Effector memory CD4-positive, alpha-beta T cell (primary cell): ENCODE measurements around the gene PDPN.

ENCODE experiments used
- DNase-seq, 3 donors: peaks; one replicate each; pipeline ENCODE4 v3.0.0-alpha.2; 2020
- H3K27ac ChIP-seq: 2 replicates; pipeline ENCODE4 v1.7.0; 2013; ENCODE audit warnings: mild to moderate bottlenecking, low read length, moderate library complexity; ENCODE audit not compliant: insufficient read depth, poor library complexity, severe bottlenecking
- H3K27me3 ChIP-seq: replicated peaks from 2 replicates; pipeline ENCODE4 v1.7.0; 2013; ENCODE audit warnings: mild to moderate bottlenecking, low read length; ENCODE audit not compliant: insufficient read depth, control insufficient read depth, poor library complexity, severe bottlenecking
- H3K36me3 ChIP-seq: 2 replicates; pipeline ENCODE4 v1.7.0; 2013; ENCODE audit warnings: mild to moderate bottlenecking, low read length, moderate library complexity; ENCODE audit not compliant: control insufficient read depth, insufficient read depth
- H3K4me1 ChIP-seq: 2 replicates; pipeline ENCODE4 v1.7.0; 2013; ENCODE audit warnings: low read length, mild to moderate bottlenecking; ENCODE audit not compliant: control insufficient read depth, insufficient read depth, poor library complexity, severe bottlenecking
- H3K4me3 ChIP-seq: 2 replicates; pipeline ENCODE4 v1.7.0; 2013; ENCODE audit warnings: low read length, low read depth, mild to moderate bottlenecking; ENCODE audit not compliant: insufficient read depth, poor library complexity, severe bottlenecking
- H3K9me3 ChIP-seq: 2 replicates; pipeline ENCODE4 v1.7.0; 2013; ENCODE audit warnings: mild to moderate bottlenecking, low read length, moderate library complexity; ENCODE audit not compliant: control insufficient read depth
- total RNA-seq, 3 donors: gene quantifications; one replicate each; lab custom pipeline; 2026; lab: John Stamatoyannopoulos, UW

Gene PDPN, protein sequence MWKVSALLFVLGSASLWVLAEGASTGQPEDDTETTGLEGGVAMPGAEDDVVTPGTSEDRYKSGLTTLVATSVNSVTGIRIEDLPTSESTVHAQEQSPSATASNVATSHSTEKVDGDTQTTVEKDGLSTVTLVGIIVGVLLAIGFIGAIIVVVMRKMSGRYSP
- 0 reads per million in 3 donors for total RNA-seq

DNA sequence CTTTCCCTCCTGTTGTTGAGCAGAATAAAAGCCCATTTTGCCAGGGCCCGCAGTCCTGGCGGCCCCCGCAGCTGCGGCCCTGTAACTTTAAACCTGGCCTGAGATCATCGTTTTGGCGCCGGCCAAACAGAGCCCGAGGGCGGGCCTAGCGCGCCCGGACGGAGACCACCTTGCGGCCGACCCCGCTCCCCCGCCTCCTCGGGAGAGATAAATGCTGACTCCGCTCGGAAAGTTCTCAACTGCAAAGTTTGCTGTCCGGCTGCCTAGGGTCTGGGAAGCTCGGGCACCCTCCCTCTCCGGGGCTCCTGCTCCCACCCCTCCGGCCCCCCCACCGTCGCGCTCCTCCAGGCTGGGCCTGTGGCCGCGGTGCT is at the start of gene PDPN:
Gene PDPN, plus strand, starts transcription at position 238 of the 371 bp plus-strand sequence. CDS start 202 bp downstream, outside the sequence.
- no peaks in the 10 kb centered on the region for H3K4me1 ChIP-seq
- no peaks in the 10 kb centered on the region for H3K36me3 ChIP-seq
- H3K27me3 ChIP-seq: peaks cover 7% of the 10 kb centered on the region
- H3K9me3 ChIP-seq: no peaks in the 10 kb centered on the region
- no peak for DNase-seq
- no peak within 1 kb of the TSS for H3K27ac ChIP-seq
- H3K4me3 ChIP-seq: no peak within 1 kb of the TSS

DNA sequence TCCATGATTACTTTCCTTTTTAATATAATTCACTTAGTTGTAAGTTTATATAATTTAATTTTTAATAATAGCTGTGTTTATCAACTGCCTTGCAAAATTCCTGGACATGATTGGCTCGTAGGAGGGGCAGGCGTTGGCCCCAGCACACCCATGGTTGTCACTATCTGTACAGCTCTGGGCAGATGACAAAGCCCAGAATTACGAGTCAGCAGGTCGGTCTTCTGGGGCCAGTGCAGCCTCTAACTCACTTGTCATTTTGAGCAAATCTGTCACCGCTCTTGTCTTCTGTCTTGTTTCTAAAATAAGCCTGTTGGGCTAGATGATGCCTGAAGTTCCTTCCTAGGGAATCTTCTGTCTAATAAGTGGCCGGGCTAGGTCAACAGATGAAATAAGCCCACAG is 48.4 kb upstream of the PDPN start:
- Histone ChIP-seq H3K36me3 (no peaks in the 10 kb centered on the region), H3K27ac (no peak overlapping the region), H3K4me3 (no peak overlapping the region), H3K27me3 (no peaks in the 10 kb centered on the region), H3K9me3 (no peaks in the 10 kb centered on the region), H3K4me1 (no peaks in the 10 kb centered on the region)
- no peak for DNase-seq

DNA sequence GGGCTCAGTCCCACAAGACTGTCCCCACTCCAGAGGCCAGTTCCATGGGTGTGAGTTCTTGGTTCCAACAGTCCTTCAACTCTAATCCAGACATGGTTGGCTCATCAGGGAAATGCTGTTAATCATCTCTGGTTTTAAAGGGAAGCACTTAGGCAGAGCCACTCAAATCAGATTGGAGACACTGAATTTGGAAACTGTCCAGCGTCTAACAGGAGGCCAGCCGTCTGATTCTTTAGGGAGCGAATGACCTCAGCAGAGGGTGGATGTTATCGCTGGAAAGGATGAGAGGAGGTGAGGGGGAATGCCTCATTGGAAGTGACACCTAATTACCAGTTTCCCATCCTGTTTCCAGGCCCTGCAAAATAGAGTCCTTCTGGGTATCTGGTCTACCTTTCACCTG is 47.1 kb upstream of the PDPN start:
- H3K27me3 ChIP-seq: no peaks in the 10 kb centered on the region
- no peak for DNase-seq

DNA sequence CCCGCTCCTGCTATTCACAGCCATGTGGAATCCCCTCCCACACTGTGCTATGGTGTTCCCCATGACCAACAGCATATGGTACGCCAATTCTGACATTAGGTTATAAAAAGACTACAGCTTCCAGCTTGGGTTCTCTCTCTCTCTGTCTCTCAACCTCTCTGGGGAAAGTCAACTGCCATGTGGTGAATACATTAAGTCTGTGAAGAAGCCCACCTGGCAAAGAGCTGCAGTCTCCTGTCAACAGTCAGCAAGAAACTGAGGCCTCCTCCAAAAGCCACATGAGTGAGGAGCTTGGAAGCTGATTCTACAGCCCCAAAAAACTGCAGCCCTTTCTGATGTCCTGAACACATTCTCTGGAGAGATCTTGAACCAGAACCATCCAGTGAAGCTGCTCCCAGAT is 44.8 kb upstream of the PDPN start:
- no peak overlapping the region for H3K4me3 ChIP-seq
- no peak for DNase-seq
- H3K36me3 ChIP-seq: no peaks in the 10 kb centered on the region
- no peaks in the 10 kb centered on the region for H3K4me1 ChIP-seq
- H3K27ac ChIP-seq: no peak overlapping the region
- no peaks in the 10 kb centered on the region for H3K27me3 ChIP-seq
- no peaks in the 10 kb centered on the region for H3K9me3 ChIP-seq

More for the DNA sequence above, 47.1 kb upstream of the PDPN start:
- no peak overlapping the region for H3K4me3 ChIP-seq
- no peaks in the 10 kb centered on the region for H3K36me3 ChIP-seq
- no peaks in the 10 kb centered on the region for H3K4me1 ChIP-seq
- no peaks in the 10 kb centered on the region for H3K9me3 ChIP-seq
- H3K27ac ChIP-seq: no peak overlapping the region

DNA sequence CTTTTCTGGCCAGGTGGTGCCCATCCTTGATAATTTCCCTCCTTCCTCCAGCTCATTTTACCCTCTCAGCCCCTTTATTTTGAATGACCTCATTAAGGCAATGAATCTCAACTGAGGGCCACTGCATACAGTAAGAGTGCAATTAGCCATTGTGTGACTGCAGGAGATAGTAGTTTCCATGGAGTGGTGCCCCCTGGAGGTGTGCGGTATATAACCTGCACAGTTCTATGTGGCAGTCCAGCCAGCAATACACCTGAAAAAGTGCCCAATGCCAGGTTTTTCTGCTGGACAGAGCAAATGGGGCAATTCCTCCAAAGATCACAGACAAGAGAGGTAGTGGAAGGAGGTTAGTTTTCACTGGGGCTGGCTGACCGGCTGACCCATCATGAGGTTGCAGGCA is 43.9 kb upstream of the PDPN start:
- no peak for DNase-seq
- no peaks in the 10 kb centered on the region for H3K36me3 ChIP-seq
- H3K27ac ChIP-seq: no peak overlapping the region
- no peaks in the 10 kb centered on the region for H3K9me3 ChIP-seq
- H3K4me3 ChIP-seq: no peak overlapping the region
- H3K4me1 ChIP-seq: no peaks in the 10 kb centered on the region
- H3K27me3 ChIP-seq: no peaks in the 10 kb centered on the region

DNA sequence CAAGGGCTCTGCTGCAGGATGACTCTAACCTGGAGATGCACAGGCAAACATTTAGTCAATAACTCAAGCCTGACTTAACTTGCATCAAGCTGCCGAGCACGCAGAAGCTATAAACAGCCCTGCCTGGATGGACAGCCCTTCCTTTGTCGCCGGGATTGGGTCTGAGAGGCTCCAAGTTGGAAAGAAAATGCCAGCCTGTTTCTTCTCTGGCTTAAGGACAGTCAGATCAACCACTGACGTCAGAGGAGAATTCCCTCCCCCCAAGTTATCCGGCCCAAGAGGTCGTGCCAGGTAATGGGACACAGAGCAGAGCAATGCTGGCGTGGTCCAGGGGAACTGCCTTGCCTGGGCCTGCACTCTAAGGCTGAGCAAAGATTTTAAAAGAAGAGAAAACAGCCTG is 42.8 kb upstream of the PDPN start:
- Histone ChIP-seq H3K4me3 (no peak overlapping the region), H3K9me3 (no peaks in the 10 kb centered on the region), H3K4me1 (no peaks in the 10 kb centered on the region), H3K27ac (no peak overlapping the region), H3K36me3 (no peaks in the 10 kb centered on the region), H3K27me3 (no peaks in the 10 kb centered on the region)
- DNase-seq: no peak

DNA sequence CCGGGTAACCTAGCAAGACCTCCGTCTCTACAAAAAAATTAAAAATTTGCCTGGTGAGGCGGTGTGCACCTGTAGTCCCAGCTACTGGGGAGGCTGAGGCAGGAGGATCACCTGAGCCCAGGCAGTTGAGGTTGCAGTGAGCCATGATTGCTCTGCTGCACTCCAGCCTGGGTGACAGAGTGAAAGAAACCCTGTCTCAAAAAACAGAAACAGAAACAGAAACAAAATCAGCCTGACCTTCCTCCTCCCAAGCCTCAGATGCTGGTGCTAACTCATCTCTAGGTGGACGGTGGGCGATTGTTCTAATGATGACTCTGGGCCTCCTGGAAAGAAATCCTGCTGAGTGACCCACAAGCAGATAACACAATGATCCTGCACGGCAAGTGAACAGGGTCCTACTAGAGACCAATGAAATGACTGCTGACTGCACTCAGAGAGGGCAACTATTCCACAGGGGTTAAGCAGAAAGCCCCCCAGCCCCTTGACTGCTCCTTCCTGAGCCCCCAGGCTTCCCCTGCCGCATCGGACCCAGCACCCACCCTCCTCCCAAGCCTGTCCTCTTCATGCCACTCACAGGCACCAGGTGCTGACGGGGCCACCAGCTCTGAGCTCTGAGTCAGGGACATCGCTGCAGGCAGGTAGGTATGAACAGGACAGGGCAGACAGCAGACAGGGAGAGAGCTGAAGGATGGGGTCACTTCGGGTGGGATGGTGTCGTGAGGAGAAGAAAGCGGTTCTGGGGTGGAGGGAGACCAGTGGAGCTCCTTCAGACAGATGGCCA is 42.0 kb upstream of the PDPN start:
- DNase-seq: no peak
- no peak overlapping the region for H3K4me3 ChIP-seq
- H3K27me3 ChIP-seq: no peaks in the 10 kb centered on the region
- no peaks in the 10 kb centered on the region for H3K4me1 ChIP-seq
- no peaks in the 10 kb centered on the region for H3K9me3 ChIP-seq
- H3K36me3 ChIP-seq: no peaks in the 10 kb centered on the region
- H3K27ac ChIP-seq: no peak overlapping the region

DNA sequence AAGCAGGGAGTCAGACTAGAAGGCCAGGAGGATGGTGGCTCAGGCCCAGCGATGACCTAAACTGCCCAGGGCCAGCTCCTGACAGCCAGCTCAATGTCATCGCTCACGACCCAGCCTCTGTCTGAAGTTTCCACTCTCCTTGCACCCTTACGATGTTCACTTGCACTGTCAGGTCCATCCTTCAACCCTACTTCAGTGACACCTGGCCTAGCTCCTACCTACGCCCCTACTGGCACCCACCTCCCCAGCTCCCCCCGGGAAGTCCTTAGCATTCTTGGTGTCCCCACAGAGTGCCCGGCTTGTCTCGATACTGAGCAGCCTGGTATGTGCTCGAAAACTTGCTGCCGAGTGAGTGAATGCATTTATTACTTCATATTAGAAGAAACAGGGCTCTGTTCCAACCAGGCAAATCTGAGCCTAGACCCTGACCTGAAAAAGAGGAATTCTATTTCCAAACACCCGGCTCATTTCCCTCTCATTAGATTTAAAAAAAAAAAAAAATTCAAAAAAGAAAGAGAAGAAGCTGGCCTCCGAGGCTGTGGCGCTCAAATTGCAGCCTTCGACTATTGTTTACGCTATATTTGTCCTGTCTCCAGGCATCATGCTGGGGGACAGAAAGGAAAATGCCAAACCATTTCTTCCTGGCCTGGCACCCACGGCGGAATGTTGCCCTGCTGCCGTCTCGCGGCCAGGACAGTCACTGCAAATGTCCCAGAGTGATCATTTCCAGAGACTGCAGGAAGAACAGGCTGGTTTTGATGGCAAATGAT is 40.0 kb upstream of the PDPN start:
- Histone ChIP-seq H3K4me3 (no peak overlapping the region), H3K4me1 (no peaks in the 10 kb centered on the region), H3K36me3 (no peaks in the 10 kb centered on the region), H3K27ac (no peak overlapping the region), H3K27me3 (no peaks in the 10 kb centered on the region), H3K9me3 (no peaks in the 10 kb centered on the region)
- DNase-seq: no peak

DNA sequence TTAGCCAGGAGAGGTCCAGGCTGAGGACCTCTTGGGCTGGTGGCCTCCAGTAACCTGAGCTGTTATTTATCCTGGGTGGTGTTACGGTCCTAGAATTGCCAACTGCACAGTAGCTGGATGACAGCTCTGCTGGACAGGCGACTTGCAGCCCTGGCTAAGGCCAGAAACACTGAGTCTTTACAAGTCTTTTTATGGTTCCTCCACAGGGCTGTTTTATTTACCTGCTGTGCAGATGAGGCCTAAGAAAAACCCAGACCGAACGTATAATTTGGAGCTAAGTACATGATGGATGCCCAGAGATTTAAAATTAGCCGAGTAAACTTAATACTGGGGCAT is 39.4 kb upstream of the PDPN start:
- DNase-seq: no peak
- Histone ChIP-seq H3K36me3 (no peaks in the 10 kb centered on the region), H3K27ac (no peak overlapping the region), H3K9me3 (no peaks in the 10 kb centered on the region), H3K4me1 (no peaks in the 10 kb centered on the region), H3K27me3 (no peaks in the 10 kb centered on the region), H3K4me3 (no peak overlapping the region)

DNA sequence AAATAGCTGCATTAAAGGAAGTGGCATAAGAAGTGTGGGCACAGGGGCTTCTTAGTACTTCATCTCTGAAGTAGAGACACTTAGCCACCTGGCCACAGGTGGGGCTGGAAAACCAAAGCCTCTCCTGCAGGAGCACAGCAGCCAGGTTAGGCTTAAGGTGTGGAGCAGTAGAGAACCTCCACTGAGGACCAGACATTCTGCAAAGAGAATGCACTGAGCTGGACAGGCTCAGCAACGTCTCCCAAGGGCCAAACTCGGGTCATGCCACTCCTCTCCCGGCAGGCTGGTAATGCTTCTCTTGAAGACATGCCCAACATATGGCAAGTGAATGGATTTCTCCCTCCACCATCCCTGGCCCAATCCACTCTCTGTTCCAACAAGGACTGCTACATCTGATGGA is 36.8 kb upstream of the PDPN start:
- Histone ChIP-seq H3K4me1 (no peaks in the 10 kb centered on the region), H3K27me3 (no peaks in the 10 kb centered on the region), H3K27ac (no peak overlapping the region), H3K4me3 (no peak overlapping the region), H3K9me3 (no peaks in the 10 kb centered on the region), H3K36me3 (no peaks in the 10 kb centered on the region)
- no peak for DNase-seq
